NK-92 (cell line): ENCODE results near the gene HOXC12.

Source experiments
- DNase-seq: peaks from one replicate; lab custom pipeline; 2025; ENCODE audit not compliant: unreplicated experiment; lab: John Stamatoyannopoulos, UW

The HOXC12 gene

DNA sequence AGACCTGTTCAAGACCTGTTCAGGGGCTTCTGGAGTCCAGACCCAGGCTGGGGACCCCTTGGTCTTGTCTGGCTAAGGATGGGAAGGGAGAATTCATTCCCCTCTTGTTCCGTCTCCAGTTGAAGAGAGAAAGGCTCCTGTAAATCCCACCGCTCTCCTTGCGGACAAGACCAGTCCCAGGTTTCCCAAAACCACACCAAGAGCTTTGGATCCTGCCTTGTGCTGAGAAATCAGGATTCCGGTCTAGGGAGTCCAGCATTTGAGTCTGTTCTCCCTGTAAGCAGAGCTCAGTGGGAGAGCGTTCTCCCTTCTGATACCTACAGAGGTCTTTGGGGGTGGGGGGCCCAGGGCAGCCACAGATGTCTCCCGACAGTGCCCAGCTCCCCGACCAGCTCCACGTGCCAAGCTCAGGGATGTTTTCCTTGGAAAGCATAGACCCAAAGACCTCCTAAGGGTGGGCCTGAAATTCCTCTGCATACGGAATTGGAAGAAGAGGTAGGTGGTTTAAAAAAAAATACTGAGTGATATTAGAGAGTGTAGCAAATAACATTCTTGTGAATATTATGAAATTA is 14.2 kb upstream of the HOXC12 start:
- no peak for DNase-seq

DNA sequence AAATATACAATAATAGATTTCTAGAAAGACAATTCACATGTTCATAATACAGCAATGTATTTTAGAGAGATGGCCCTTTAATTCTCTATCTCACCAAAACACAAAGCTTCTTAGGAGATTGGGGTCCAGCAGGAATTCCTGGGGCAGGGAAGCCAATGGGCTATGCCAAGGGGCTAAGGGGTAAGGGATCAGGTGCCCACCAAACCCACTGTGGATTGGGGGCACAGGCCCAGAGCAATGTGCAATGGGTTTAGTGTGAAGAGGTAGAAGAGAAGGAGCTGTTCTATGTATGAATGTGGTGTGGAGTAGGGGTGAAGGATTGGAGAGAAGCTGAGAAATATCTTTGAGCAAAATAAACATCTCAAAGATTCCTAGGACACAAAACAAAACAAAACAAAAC is 13.5 kb upstream of the HOXC12 start:
- DNase-seq, result no peak

DNA sequence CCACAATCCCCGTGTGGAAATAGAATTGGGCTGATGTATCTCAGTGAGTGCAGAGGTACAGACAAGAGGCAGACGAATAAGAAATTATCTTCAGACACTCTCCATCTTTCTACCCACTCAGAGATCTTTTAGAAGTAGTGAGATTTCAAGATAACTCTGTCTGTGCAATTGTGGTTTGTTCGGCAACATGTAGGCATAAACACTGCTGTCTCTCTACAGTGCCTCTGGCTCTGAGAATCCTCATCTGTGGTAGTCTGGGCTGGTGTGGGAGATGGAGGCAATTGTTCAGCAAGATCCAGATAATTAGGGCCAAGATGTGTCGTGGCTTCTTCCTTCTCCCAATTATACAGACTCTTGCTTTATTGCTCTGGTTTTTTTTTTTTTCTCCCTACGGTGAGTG is 13.0 kb upstream of the HOXC12 start:
- DNase-seq, result no peak

DNA sequence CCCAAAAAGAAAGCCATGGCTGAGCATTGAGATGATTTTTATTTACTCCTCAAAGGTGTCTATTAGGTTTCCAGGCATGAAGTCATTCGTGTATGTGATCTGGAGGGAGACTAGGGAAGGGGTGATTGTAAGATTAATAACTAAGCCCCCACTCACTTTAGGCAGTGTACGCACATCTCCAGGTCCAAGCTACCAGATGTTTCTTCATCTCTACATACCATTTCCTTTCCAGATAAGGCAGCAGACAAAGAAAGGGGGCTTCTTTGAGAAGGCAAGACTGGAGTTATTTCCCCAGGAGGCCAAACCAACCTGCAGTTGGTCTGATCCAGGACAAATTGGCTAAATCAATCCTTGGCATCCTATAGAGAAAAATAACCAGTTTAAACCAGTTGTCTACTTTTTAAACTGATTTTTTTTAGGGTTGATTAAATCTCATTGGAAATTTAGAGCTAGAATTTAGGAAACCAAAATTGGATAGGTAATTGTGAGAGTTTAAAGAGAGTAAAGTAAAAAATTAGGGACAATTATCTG is 12.2 kb upstream of the HOXC12 start:
- no peak for DNase-seq

DNA sequence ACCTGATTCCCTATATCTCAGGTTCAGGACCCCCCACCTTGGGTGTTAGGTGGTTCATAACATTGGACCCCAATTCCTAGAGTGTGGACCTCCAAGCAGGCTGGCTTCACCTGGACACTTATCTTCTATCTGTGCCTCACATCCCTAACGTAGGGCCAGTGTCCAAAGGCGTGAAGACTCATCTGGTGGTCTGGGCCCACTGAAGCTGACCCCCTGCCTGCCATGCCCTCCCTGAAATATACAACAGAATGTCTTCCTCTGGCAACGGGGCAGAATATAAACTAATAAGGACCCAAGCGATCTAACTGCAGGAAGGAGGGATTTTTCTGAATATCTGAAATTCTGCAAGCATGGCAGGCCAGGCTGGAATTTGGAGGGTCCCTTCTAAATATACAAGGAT is 10.5 kb upstream of the HOXC12 start:
- no peak for DNase-seq

DNA sequence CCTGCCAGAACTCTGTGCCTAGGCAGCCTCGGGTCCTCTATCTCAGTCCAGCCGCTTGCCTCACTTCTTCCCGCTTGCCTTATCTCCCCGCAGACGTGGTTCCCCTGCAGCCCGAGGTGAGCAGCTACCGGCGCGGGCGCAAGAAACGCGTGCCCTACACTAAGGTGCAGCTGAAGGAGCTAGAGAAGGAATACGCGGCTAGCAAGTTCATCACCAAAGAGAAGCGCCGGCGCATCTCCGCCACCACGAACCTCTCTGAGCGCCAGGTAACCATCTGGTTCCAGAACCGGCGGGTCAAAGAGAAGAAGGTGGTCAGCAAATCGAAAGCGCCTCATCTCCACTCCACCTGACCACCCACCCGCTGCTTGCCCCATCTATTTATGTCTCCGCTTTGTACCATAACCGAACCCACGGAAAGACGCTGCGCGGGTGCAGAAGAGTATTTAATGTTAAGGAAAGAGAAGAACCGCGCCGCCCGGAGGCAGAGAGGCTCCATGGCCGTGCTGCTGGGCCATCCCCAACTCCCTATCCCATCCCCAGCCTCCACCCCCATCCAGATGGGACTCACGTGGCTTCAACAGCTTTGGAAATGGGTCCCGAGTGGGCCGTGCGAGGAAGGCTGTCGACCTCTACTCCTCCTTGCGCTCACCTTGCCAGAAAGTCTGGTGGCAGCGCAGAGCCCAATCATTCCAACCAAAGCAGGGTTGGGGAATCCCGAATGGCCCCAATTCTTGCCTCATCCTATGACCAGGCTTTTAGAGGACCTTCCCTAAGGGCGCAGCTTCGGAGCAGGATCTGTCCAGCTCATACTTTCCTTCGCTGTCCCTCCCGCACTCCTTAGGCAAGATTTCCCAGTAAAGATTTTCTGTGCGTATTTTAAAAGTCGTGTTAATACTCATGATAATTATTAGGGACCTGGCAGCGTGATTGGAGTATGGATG is 9.5 kb upstream of the HOXC12 start:
- no peak for DNase-seq

DNA sequence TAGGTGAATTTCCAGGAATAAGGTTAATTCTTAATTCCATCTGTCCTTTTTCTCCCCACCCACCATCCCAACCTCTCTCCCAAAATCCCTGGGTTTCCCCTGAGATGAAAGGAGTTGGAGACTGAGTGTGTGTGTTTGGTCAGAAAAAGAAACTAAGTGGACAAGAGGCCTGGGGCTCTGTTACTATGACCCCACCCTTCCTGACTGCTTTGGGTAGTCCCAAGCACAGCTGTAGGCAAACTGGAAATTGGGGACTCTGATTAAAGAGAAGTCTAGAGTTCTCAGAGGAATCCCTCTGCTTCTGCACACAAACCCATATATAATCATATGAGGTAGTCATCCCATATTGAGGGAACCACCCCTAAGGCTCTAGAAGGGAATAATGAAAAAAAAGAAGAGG is 7.0 kb upstream of the HOXC12 start:
- no peak for DNase-seq

DNA sequence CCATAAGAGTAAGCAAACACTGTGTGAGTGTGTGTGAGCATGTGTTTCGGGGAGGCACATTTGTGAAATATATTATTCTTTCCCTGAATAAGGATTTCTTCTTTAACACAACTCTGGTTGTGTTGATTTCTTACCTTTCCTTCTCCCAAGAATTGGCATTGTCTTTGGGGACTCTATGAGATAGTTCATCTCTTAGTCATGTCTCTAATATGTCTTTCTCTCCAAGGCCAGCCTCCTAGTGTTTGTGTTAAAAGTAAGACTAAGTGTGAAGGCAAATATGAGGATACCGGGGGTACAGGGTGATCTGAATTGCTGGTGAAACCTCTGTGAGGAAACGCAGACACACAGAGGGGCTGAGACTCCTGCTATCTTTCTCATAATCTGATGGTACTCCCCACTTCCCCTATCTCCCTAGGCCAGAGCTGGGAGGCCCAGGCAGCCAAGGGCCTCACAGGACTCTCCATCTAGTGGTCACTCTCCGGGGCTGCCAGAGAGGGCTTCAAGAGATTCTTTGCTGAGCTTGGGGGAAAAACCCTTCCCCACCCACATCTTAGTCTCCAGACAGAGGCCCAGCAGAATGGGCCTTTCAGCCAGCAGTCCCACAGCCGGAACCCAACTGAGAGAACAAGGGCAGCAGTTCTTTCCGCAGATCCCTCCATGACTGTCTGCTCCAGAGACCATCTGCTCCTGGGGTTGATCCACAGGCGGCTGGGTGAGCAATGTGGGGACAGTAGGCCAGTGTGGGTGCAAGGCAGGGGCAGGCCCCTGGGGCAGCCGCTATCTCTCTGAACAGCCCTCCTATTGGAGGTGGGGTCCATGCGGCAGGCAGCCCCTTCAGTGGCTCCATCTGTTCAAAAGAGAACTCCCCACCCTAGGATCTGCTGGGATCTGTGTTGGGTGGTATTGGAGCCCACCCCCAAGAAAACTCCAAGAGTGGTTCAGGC is 5.8 kb upstream of the HOXC12 start:
- no peak for DNase-seq

DNA sequence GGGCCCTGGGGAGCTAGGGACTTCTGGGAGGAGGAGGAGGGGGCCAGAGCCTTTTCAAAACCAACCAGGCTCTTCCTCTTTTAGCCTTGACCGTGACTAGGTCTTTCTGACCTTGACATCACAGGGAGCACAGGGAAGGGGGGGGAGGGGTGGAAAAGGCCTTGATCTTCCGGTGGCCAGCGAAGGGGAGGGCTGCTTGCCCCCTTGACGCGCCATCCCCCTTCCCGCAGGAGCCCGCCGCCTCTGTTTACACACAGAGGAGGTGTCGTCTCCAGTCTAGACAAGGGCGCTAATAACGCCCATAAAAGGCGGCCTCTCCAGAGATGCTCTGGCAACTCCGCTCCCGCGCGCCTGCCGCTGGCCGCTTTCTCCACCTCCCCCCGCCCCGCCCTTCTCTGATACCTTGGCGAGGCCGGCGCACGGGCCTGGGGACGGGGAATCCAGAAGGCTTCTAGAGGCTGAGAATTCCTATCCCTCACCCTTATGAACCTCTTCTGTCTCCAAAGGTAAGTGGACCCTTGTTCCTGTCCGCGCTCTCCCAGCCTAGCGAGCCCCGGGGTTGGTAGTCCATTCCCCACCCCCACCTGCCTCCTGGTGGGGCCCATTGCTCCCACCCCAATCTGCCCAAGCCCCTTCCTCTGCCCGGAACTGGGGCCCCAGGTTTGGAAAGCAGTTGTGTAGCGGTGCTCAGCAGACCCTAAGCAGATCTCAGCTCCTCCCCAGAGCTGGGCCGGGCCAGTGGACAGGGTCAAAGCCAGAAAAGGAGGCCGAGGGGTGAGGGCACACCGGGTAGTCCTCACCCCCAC is 4.9 kb upstream of the HOXC12 start:
- no peak for DNase-seq

DNA sequence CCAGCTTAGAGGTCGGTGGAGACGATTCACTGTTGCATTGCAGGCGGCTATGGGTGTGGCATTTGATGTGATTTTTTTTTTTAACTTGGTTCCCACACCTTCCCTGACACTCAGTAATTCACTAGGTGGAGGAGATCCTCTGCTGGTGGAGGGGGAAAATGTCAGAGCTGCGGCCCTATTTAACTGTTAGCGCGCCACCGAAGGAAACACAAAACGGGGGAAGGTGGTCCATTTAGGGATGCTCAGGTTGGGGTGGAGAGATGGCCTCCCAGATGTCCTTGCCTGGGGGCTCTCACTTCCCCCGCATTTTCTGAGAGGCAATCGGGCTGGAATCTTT is 4.3 kb upstream of the HOXC12 start:
- DNase-seq, result no peak

DNA sequence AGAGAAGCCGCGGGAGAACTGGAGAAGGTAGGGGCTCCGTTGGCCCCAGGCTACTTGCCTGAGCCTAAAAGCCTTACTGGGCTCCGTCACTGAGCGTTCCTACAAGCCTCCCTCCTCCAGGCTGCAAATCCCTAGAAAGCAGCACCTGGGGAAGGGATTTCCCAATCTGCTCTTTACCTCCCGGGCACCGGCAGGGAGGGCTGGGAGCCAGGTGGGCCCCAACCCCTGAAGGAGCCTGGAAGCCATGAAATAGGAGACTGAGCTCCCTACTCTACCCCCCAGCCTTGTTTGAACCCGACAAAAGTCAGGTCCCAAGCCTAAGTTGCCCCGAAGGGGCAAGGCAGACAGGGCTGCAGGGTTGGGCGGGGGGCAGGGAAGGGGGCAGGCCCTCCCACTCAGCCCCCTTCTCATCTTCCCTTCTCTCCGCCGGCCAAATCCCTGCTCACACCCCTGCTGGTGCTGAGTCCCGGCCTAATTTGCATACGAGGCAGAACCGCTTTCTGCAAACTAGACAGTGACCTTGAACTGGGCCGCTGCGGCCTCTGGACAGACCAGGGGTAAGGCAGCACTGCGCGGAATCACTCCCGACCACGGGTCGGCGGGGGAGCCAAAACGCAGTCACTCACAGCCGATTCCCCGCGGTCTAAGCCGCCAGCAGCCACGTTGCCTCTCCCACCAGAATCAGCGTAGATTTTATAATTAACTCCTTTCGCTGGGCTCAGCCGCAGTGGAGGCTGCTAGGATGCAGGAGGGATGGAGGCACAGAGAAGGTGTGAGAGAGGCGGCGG is 3.7 kb upstream of the HOXC12 start:
- no peak for DNase-seq

DNA sequence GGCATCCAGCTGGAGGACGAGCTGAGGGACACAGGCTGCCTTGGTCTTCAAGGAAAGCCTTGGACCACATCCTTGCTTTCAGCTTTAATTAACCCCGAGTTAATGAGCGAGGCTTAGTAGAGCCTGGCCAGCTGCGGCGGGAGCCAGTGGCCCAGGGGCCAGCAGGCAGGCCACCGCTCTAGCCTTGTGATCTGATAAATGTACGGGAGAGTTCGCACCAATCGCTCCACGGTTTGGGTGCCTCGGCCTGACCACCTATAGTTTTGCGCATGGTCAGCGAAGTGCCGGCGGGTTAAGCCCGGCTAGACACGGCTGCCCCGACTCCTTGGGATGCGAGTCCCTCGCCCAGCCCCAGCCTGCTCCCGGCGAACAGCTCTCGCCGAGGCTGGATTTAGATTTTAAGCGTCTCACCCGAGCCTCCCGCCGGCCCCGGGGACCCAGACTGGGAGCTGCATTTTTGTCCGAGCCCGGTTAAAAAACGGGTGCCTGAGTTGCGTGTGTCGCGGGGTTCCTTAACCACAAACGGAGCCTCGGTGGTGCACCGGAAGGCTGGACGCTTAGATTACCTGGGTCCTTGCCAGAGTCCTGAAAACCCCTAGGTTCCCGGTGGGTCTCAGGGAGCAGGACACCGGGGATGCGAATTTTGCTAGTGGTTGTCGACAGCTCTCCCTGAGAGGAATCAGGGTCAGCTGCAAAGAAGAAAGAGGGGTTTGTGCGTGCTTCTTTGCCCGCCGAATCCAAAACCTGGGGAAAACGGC is 2.9 kb upstream of the HOXC12 start:
- DNase-seq, result no peak

DNA sequence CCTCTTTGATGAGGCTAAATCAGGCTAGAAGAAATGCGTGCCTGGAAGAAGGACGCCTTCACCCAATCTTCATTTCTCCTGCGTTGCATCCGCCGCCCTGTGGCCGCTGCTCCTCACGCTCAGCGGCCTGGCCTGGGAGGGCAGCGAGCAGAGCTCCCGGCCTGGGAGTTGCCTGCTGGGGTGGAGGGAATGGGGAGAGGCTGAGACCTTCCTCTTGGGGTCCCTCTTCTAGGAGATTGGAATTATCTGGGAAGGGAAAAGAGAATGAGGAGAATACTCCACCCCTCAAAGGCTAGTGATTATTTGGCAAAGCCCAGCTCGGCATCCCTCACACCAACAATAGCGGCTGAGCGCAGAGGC is 2.4 kb upstream of the HOXC12 start:
- no peak for DNase-seq

DNA sequence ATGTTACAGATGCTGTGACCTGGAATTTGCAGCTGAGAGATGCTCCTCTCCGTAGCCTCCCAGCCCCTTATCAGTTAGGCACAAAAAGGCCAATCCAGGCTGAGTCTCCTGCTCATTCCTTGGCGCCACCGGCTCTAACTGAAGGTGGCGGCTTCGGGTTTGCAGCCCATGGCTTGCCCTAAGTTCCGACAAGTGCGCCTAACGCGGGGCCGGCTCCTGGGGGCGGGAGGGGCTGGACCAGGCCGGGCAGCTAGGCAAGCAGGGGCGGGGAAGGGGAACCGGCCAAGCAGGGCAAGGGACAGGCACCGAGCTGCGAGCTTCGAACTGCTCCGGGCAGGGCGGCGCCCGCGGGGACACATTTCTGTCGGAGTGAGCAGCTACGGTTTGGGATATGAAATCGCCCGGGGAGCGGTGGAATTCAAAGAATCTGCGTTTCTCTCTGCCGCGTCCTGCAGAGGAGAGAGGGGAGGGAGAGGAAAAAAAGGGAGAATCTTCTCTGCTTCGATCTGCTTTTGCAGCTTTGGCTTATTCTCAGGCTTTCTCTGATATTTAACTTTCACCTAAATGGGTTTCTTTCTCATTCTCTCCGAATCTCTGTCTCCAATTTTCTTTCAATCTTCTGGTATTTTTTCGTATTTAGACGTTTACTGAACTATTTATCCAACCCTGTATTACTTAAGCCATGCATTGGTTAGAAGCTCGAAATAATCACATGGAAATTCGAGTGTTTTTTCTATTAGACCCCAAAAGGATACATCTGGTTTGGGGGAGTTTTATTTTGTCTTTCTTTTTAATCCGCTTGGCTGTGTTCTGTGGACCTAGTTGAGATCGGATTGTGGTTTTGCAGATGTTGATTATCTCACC is 1.6 kb upstream of the HOXC12 start:
- DNase-seq, result no peak

DNA sequence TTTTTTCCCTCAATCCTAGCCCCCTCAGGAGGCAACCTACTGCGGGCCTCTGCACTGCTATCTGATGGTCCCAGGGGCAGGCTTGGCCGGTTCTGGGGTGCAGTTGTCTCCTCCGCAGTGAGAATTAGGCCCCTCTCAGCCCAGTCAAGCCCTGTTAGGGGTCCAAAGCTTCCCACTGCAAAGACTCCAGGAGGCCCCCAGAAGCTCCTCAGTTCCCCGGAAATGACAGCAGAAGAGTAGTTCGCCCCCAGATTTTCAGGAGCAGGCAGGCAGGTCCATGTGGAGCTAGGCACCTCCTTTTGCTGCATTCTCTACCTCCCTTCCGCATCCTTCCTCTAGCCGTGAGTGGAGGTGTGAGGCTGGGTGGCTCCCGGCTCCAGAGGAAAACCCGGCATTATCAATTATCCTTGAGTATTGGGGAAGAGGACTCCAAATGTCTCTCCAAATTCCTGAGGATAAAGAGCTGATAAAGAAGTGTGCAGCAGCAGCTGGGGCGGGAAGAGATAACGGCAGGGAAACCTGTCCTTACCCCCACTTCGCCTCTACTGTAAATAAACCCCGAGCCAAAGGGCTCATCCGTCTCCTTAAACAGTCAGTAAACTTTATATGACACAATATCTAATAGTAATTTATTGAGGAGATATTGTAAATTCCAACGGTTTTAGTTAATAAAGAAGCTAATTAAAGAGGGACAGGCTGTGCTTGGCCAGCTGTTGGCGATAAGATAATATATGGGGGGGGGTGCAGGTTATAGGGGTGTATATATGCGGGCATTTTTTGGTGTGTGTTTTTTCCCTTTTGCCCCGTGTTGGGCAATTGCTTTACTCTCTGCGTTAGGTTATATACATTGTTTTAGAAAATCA is 641 bp upstream of the HOXC12 start:
- DNase-seq, result no peak

DNA sequence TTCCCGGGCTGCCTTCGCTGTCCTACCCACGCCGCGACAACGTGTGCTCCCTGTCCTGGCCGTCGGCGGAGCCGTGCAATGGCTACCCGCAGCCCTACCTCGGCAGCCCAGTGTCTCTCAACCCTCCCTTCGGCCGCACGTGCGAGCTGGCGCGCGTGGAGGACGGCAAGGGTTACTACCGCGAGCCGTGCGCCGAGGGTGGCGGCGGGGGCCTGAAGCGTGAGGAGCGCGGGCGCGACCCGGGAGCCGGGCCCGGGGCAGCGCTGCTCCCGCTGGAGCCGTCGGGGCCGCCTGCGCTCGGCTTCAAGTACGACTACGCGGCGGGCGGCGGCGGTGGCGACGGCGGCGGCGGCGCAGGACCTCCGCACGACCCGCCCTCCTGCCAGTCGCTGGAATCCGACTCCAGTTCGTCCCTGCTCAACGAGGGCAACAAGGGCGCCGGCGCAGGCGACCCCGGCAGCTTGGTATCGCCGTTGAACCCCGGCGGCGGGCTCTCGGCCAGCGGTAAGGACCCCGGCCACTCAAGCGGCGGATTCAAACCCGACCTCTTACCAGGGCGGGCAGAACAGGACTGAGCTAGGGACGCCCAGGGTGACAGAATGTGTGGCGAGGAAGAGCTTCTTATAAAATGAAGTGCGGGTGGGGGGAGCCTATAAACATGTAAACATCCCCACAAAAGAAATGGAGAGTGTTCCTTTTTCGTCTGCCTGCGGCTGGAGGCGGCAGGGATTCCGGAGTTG is 503 bp downstream of the HOXC12 start:
- no peak for DNase-seq

DNA sequence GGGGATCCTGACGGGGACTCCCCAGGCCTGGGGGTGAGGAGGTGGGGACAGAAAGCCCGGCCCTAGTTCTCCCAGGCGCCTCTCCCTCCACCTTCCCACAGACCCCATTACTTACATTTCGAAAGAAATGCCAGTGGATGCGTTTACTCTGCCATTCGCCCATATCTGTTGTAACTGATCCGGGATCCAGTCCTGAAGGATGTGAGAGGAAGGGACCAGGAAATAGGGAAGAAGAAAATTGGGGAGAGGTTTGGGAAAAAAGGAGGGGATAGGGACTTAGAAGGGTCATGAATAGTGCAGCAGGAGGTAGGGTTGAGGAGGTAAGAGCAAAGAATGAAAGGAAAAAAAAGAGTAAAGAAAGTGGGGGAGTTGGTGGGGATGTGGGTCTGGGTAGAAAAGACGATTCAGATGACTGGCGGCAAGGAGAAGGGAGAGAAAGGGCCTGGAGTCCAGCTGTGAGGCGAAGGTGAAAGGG is 1.1 kb downstream of the HOXC12 start:
- DNase-seq, result no peak
